HG02870 (cell line): ENCODE data around the gene A2M.

Source experiments
- ATAC-seq: cut with Tn5 transposase; IDR thresholded peaks from one replicate; pipeline ENCODE4 v1.9.1; 2021; ENCODE audit warnings: mild to moderate bottlenecking, moderate library complexity; ENCODE audit not compliant: unreplicated experiment

A2M gene

DNA sequence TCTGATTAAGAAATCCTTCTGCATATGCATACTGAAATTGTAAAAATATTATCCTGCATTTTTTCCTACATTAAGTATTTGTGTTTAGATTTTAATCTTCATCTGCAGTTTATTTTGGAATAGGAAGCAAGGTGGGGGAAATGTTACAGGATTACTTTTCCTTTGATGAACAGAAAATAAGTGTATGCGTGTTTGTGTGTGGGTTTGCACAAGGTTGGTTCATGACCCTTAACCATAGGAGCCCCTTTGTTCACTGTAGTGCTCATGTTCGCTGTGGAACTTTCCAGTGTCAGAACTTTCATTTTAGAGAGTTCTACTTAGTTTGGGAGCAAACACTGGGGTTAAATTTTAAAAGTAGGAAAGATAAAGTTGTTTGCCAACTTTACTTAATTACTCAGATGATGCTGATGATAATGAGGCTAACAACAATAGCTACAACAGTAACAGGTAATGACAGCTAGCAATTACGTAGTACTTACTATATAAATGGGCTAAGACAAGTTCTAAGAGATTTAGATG, 6.4 kb upstream of the A2M start:
- ATAC-seq, result no peak

DNA sequence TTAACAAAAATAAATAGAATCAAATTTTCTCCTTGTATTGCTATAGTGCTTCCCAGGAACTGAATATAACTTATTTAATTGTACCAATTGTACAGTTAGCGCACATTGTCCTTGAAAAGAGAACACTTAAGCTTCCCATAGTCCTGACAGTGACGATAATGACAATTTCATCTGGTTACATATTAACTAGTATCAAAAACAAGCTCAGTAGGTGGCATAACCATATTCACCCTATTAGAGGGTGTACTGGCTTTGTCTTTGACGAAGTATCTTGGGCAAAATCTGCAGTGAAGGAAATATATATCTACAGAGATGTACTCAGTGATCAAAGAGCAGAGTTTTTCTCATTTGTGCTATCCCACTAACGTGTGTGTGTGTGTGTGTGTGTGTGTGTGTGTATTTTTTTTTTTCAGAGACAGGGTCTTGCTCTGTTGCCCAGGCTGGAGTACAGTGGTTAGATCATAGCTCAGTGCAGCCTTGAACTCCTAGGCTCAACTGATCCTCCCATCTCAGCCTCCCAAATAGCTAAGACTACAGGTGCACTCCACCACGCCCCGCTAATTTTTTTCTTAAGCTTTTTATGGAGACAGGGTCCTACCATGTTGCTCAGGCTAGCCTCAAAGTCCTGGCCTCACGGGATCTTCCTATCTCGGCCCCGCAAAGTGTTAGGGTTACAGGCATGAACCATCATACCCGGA, 4.9 kb upstream of the A2M start:
- no peak for ATAC-seq

DNA sequence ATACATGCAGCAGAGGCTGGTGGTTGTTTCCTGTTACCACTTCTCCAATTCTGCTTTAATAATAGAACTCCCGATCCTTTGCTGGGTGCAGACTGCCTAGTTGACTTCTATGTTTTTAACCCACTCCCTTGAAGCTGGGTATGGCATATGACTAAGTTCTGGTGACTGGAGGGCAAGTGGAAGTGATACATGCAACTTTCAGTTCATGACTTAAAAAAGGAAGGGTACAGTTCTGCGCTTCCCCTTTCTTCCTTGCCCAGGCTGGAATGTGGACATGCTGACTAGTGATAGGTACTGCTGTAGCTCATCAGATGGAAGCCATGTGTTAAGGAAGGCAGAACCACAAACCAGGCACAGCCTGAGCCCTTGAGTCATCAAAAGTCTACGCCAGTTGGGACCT, 2.4 kb upstream of the A2M start:
- no peak for ATAC-seq

GRCh38 chr12:9114946-9115345, 773 bp downstream of the A2M start:
- no peak for ATAC-seq

GRCh38 chr12:9113987-9114309, 1.8 kb downstream of the A2M start:
- no peak for ATAC-seq

DNA sequence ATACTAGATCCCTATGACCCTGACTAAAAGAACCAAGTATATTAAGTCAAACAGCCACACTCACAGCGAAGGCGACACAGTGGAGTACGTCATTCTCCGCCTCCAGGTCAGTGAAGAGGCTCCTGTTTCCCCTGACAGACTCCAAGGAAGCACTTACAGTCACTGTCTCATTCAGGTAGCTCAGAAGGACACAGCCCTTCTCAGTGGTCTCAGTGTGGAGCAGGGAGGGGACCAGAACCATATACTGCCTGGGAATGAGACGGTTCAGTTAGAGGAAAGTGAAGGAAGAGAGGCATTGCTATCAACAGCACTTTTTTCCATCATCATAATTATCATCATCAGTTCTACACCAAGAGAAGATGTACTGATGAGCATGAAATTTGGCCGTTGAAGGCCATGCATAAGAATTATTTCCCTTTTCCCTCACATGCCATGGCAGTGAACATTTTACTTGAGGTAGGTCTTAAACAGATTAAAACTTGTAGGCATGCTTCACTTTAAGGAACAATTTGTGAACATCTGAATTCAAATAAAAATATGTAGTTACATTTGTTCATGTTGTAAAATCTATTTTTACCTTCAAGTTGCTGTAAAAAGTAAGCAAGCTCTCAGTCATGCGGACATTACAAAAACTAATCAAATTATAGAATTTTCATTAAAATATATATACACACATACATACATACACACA, 2.3 kb downstream of the A2M start:
- no peak for ATAC-seq

- no peak for ATAC-seq
Measured at GRCh38 chr12:9112076-9112853, 3.5 kb downstream of the A2M start.

DNA sequence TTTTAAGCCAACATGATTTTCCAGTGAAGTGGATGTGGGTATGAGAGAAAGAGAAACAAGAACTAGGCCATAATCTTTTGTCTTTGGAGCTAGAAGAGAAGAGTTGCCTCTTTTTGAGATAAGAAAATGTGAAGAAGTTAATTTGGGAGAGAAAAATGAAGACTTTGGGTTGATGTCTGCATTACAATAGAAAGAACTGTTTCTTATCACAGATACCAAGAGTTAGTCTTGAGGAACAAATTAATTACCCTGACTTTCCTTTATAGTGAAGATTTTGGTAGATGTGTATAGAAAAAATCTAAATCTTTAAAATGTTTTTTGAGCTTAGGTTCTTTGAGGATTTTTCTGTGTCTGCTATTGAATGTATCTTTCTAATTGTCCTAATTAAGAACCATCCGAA, 4.2 kb downstream of the A2M start:
- no peak for ATAC-seq

GRCh38 chr12:9109737-9110491, 5.8 kb downstream of the A2M start:
- ATAC-seq, result no peak

- no peak for ATAC-seq
Measured at GRCh38 chr12:9109213-9109522, 6.6 kb downstream of the A2M start.

GRCh38 chr12:9108504-9109212, 7.1 kb downstream of the A2M start:
- no peak for ATAC-seq

DNA sequence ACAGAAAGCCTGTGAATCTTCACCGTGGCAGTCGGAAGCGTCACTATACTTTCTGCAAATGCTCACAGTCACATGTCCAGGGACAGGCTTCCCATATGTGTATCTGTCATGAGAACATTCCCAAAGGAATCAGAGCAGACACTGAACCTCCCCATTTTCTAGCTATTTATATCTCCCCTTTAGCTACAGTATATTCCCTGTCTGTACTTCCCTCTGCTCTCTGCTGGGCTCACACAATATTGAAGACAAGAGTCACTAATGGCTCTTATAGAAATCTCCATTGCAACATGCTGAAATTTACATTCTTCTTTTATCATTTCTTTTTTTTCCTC, 8.2 kb downstream of the A2M start:
- no peak for ATAC-seq

- ATAC-seq, result no peak
Measured at GRCh38 chr12:9106610-9107541, 8.8 kb downstream of the A2M start.

DNA sequence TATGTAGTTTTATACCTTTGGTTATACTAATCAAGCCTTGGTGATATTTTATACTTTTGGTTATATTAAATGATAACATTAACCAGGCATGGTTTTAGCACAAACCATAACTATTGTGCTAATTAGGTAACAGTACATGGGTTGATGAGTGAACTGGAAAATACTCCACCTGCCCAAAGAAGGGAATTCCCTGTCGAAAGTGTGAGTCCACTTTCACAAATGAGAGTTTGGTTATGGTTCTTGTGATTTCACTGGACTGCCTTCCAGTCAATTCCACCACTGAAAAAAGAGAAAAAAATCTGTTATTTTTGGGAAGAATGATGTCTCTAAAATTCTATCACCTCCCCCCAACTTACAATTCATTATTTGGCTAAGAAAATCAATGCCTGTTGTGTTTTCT, 9.7 kb downstream of the A2M start:
- ATAC-seq, result no peak

GRCh38 chr12:9104767-9105423, 10.8 kb downstream of the A2M start:
- no peak for ATAC-seq

DNA sequence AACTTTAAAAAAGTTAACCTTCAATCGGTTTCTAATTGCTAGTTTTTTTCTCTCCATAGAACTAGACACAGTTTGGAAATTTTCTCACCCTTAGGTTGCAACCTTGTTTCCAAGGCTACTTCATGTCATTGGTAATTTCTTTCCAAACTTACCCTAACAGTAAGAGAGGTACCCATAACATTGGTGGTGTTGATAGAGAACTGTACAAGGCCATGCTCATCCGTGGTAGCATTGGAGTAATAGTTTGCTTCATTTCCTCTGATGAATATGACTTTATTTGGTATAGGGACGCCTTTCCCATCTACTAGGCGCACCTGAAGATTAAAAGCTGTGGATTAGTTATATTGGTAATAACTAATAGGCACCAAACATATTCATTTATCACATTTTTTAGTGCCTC, 11.6 kb downstream of the A2M start:
- ATAC-seq, result no peak

- ATAC-seq, result no peak
Measured at GRCh38 chr12:9103050-9103849, 12.5 kb downstream of the A2M start.

DNA sequence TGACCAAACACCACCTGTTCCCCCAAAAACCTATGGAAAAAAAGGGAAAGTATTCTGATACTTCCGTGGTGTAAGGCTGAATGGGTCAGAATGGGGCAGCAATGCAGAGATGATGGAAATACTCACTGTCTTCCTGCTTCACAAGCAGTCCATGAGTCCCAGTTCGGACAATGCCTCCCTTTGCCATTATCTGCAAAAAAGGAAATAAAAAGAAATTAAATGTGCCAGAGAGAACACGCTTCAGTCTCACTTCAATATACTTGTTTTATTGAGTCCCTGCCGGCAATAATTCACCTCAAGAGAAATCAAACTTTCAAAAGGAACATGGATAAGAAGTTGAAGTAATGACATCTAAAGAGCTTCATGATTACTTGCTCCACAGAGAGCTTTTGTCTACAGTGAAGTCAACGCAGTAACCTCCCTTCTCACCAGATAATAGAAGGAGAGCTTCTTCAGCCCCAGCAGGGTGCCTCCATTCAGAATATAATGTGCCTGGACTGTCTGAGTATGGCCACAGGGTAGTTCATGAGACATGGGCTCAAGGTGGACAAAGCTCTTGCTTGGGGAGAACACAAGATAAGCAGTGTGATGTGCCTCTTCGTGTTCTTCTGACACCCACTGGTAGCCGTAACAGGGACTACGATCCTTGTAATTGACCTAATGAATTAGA, 14.6 kb downstream of the A2M start:
- ATAC-seq, result no peak
